Lung (tissue), 12 donors: ENCODE results near the gene EYS. TPM values are rescaled to one million over a fixed set of nuclear protein-coding genes. Genes with fewer than 3 reads are reported as not detected.

Experiments used
- ATAC-seq: fragments of 200-7000 bp; cut with Tn5 transposase; one replicate; pipeline ENCODE4 v1.9.1; 2020; ENCODE audit warnings: moderate number of reproducible peaks; ENCODE audit not compliant: insufficient read depth, low FRiP score
- DNase-seq, 3 donors: peaks; one replicate each; pipeline ENCODE4 v3.0.0-alpha.2; 2013 to 2017
- H3K27ac ChIP-seq, 2 donors: one replicate each; pipeline ENCODE4 v1.5.1; 2013; ENCODE audit warnings: mild to moderate bottlenecking in 2 of 2, moderate library complexity in 2 of 2, control low read depth in 1 of 2, inconsistent platforms in 1 of 2, low read depth in 1 of 2, low read length in 1 of 2
- H3K27me3 ChIP-seq, 3 donors: one replicate each; pipeline ENCODE4 v1.5.1; 2013; ENCODE audit warnings: low read length in 2 of 3; ENCODE audit not compliant: control insufficient read depth in 3 of 3, insufficient read depth in 3 of 3
- H3K36me3 ChIP-seq, 4 donors: one replicate each; pipeline ENCODE4 v1.5.1; 2013; ENCODE audit warnings: low read length in 4 of 4, mild to moderate bottlenecking in 1 of 4, moderate library complexity in 1 of 4; ENCODE audit not compliant: control insufficient read depth in 4 of 4, insufficient read depth in 4 of 4
- H3K4me1 ChIP-seq, 5 donors: one replicate each; pipeline ENCODE4 v1.5.1; 2013; ENCODE audit warnings: low read length in 5 of 5, mild to moderate bottlenecking in 2 of 5, moderate library complexity in 1 of 5; ENCODE audit not compliant: control insufficient read depth in 5 of 5, insufficient read depth in 5 of 5
- H3K4me3 ChIP-seq: one replicate; pipeline ENCODE4 v1.5.1; 2013; ENCODE audit warnings: mild to moderate bottlenecking, control low read depth, moderate library complexity
- H3K9ac ChIP-seq, 2 donors: one replicate each; pipeline ENCODE4 v1.5.1; 2013; ENCODE audit warnings: low read length in 2 of 2, control low read depth in 1 of 2; ENCODE audit not compliant: insufficient read depth in 1 of 2
- H3K9me3 ChIP-seq, 4 donors: one replicate each; pipeline ENCODE4 v1.5.1; 2013; ENCODE audit warnings: low read length in 3 of 4, mild to moderate bottlenecking in 1 of 4, moderate library complexity in 1 of 4; ENCODE audit not compliant: control insufficient read depth in 4 of 4, insufficient read depth in 3 of 4
- CTCF ChIP-seq: IDR thresholded peaks from 2 replicates; pipeline ENCODE4 v1.5.1; 2012; ENCODE audit warnings: mild to moderate bottlenecking; ENCODE audit errors: control extremely low read depth, extremely low read depth
- WGBS, 2 donors: extraction: QIAGEN DNeasy Blood & Tissue Kit; methylation state at CpG; one replicate each; pipeline ENCODE4 v1.1.7; 2013; 5-methylcytosine and 5-hydroxymethylcytosine counted together
- polyA plus RNA-seq, 2 donors: library from polyadenylated mRNA; stranded (reverse); fragments of 200-250 nt; gene quantifications; one replicate each; pipeline ENCODE4 v1.2.1, GENCODE V29; 2013
- total RNA-seq, 2 donors: library from RNA; depleted of rRNA in 1 of 2; stranded (reverse); fragments of >200 nt in 1 of 2; gene quantifications; one replicate each; pipeline ENCODE4 v1.2.1, GENCODE V29; 2014 to 2021
- donor health status: control.
- donor health status: control.
- donor health status: Bipolar disorder and iron deficiency.
- donor health status: healthy.
- donor health status: DM: yes; HTN: yes; CAD: no.

Gene EYS
- total and polyA plus RNA-seq, 4 donors, result 0.06 to 0.34 (median 0.12) TPM

DNA sequence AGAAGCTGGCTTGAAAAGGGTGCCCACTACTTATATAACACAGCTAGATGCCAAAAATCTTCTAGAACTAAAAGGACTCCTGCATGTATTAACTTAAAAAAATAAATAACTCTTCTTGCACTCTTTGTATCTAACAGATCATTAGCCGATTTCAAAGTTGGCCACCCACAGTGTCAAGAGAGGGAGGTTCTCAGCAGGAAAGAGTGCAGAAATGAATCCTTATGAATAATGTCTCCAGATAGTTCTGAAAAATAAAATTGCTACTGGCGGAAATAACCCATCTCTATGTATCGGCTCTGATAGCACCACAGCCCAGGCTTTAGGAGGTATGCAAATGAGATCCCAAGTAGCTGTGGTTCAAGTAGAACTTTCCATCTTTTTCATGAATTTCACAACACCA lies 1838.7 kb downstream of the EYS start:
- DNase-seq (no peak), ATAC-seq (no peak)
- H3K27me3 ChIP-seq, result no peaks in the 10 kb centered on the region
- H3K4me3 ChIP-seq, result no peak overlapping the region
- no peak for TF ChIP-seq CTCF
- H3K36me3 ChIP-seq, result no peaks in the 10 kb centered on the region
- H3K9me3 ChIP-seq, result peaks cover 0 to 2% (median 0%) of the 10 kb centered on the region in 4 donors
- H3K9ac ChIP-seq, result no peak overlapping the region
- WGBS, 2 donors, result 81 to 84% methylated on average over 3 of the region's 3 CpGs
- no peak overlapping the region for H3K27ac ChIP-seq
- H3K4me1 ChIP-seq, result no peaks in the 10 kb centered on the region

DNA sequence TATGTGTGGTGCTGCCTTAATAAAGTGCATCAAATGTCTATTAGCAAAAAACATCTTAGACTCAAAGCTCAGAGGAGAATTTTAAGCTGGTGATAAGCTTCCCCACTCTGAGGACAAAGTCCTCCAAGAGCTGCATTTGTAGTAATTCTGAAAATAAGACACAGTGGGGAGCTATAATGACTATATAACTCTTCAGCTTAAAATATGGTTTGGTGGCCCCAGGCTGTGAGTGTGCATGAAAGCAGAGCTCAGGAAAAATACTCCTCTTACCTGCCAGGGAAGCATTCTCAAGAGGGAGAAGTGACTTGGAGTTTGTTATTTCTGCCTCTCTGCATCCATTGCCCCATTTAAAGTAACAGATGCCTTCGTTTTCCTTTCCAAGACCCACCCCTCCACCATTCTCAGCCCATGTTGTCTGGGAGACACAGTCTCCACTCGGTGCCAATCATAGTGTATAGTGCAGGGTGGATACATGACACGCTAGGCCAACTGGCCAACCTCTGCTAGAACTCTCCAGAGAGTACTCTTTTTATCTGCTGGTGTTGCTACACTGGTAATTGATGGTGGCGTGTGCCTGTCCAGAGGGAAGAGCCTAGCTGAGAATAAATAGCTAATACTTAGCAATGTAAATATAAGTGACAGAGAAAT lies 1842.2 kb downstream of the EYS start:
- TF ChIP-seq CTCF, result no peak
- ATAC-seq, result no peak
- WGBS, 2 donors, result 78 to 85% methylated on average over 4 of the region's 4 CpGs

GRCh38 chr6:63864061-63864460 lies 1843.0 kb downstream of the EYS start:
- no peak overlapping the region for H3K9ac ChIP-seq
- H3K27me3 ChIP-seq, result no peaks in the 10 kb centered on the region
- no peak overlapping the region for H3K27ac ChIP-seq
- no peak for TF ChIP-seq CTCF
- H3K36me3 ChIP-seq, result no peaks in the 10 kb centered on the region
- no peak overlapping the region for H3K4me3 ChIP-seq
- DNase-seq, result no peak
- 85 to 86% methylated on average over 1 of the region's 1 CpG for WGBS, 2 donors
- no peak for ATAC-seq
- no peaks in the 10 kb centered on the region for H3K9me3 ChIP-seq
- H3K4me1 ChIP-seq, result no peaks in the 10 kb centered on the region

More for the DNA sequence above, 1842.2 kb downstream of the EYS start:
- no peaks in the 10 kb centered on the region for H3K36me3 ChIP-seq
- H3K4me1 ChIP-seq, result no peaks in the 10 kb centered on the region
- no peak overlapping the region for H3K4me3 ChIP-seq
- DNase-seq, result no peak
- H3K9ac ChIP-seq, result no peak overlapping the region
- H3K27me3 ChIP-seq, result no peaks in the 10 kb centered on the region
- no peaks in the 10 kb centered on the region for H3K9me3 ChIP-seq
- H3K27ac ChIP-seq, result no peak overlapping the region
